ENCODE data around the gene NR2C1.

GRCh38 chr12:95016120-95016519 is 57.3 kb downstream of the NR2C1 start:
- TF ChIP-seq CTCF (IDR thresholded peaks at IDR 0.05): no peak
- TF ChIP-seq POLR2A (IDR thresholded peaks at IDR 0.05): no peak
